Panc1 (cell line): Measurements from ENCODE around the gene RRP9. TPM values are rescaled to one million over a fixed set of nuclear protein-coding genes. Genes with fewer than 3 reads are reported as not detected.

Source experiments
- ATAC-seq: fragments of 200-7000 bp; cut with Tn5 transposase; 2 replicates; pipeline ENCODE4 v1.9.1; 2020; ENCODE audit warnings: mild to moderate bottlenecking, moderate library complexity
- BruUV-seq: library from RNA; stranded (reverse); fragments of 400-500 nt; replicated peaks from 2 replicates; lab custom pipeline; 2021; lab: Mats Ljungman, UMichigan
- CTCF ChIA-PET: fragments of 300-600 bp; sonication (Branson Sonifier 250); formaldehyde crosslinking; loops from one replicate; lab custom pipeline; 2022; ENCODE audit warnings: antibody characterized with exemption; lab: Charles Lee
- POLR2A ChIA-PET: fragments of 300-600 bp; sonication (Branson Sonifier 250); formaldehyde crosslinking; loops from one replicate; lab custom pipeline; 2022; ENCODE audit warnings: antibody characterized with exemption; lab: Charles Lee
- DNase-seq: peaks from one replicate; pipeline ENCODE4 v3.0.0-alpha.2; 2010; ENCODE audit warnings: low read depth, low spot score
- H3K27ac ChIP-seq: 2 replicates; pipeline ENCODE4 v1.5.1; 2011; ENCODE audit warnings: mild to moderate bottlenecking, low read length, inconsistent platforms
- H3K27me3 ChIP-seq: fragments of 200-500 bp; sonication (Bioruptor generic); 2 replicates; pipeline ENCODE4 v1.6.0; 2014; ENCODE audit warnings: low read length, inconsistent platforms; ENCODE audit not compliant: control insufficient read depth, insufficient read depth
- H3K36me3 ChIP-seq: fragments of 200-500 bp; sonication (Bioruptor generic); 2 replicates; pipeline ENCODE4 v1.5.1; 2014; ENCODE audit warnings: inconsistent platforms, mild to moderate bottlenecking, low read length, moderate library complexity; ENCODE audit not compliant: control insufficient read depth, insufficient read depth
- H3K4me1 ChIP-seq: 2 replicates; pipeline ENCODE4 v1.5.1; 2011; ENCODE audit warnings: inconsistent platforms, mild to moderate bottlenecking, low read length, moderate library complexity; ENCODE audit not compliant: control insufficient read depth, insufficient read depth
- H3K4me3 ChIP-seq, 2 experiments: 2 replicates each; pipeline ENCODE4 v1.5.1; 2011 to 2012; ENCODE audit warnings: low read depth in 2 of 2, low read length in 2 of 2, mild to moderate bottlenecking in 2 of 2, inconsistent platforms in 1 of 2, moderate library complexity in 1 of 2
- H3K9me3 ChIP-seq: fragments of 200-500 bp; sonication (Bioruptor generic); 2 replicates; pipeline ENCODE4 v1.5.1; 2014; ENCODE audit warnings: low read depth, mild to moderate bottlenecking, inconsistent platforms, low read length, moderate library complexity; ENCODE audit not compliant: control insufficient read depth, insufficient read depth
- POLR2AphosphoS5 ChIP-seq: IDR thresholded peaks from 2 replicates; pipeline ENCODE4 v1.6.1; 2012; ENCODE audit warnings: mild to moderate bottlenecking, low read depth, low read length, moderate library complexity
- SIN3A ChIP-seq: IDR thresholded peaks from 2 replicates; pipeline ENCODE4 v1.6.1; 2012; ENCODE audit warnings: low read depth, mild to moderate bottlenecking, low read length, moderate library complexity, borderline replicate concordance; ENCODE audit not compliant: insufficient read depth
- TCF7L2 ChIP-seq: IDR thresholded peaks from 2 replicates; pipeline ENCODE4 v1.6.1; 2011; ENCODE audit warnings: mild to moderate bottlenecking, low read depth, low read length, inconsistent platforms
- in situ Hi-C: cut with HindIII; loops from 2 replicates; pipeline ENCODE4 v1.10.0; 2016; ENCODE audit warnings: low sequenced_read_pairs, low pct_unique_long_range_greater_than_20kb
- intact Hi-C: fragments of 100-400 bp; cut with micrococcal nuclease; formaldehyde crosslinking; loops from one replicate; pipeline ENCODE4 v1.10.0; 2022; ENCODE audit not compliant: unreplicated experiment
- total RNA-seq: library from RNA; stranded (reverse); gene quantifications from one replicate; pipeline ENCODE4 v1.2.1, GENCODE V29; 2021; ENCODE audit not compliant: unreplicated experiment
- TF ChIP-seq, protein P1 (sequence below): fragments of 450-650 bp; IDR thresholded peaks from 2 replicates; pipeline ENCODE4 v1.5.1; 2017; ENCODE audit warnings: mild to moderate bottlenecking
- TF ChIP-seq, protein P2 (sequence below), 2 experiments: IDR thresholded peaks; 2 replicates each; pipeline ENCODE4 v1.6.1; 2011 to 2012; ENCODE audit warnings: low read depth in 2 of 2, control low read depth in 1 of 2, low read length in 1 of 2, mild to moderate bottlenecking in 1 of 2, moderate library complexity in 1 of 2; ENCODE audit not compliant: insufficient read depth in 1 of 2

RRP9 gene
- total RNA-seq, 1 experiment from 2014 or later = 54.5 TPM

DNA sequence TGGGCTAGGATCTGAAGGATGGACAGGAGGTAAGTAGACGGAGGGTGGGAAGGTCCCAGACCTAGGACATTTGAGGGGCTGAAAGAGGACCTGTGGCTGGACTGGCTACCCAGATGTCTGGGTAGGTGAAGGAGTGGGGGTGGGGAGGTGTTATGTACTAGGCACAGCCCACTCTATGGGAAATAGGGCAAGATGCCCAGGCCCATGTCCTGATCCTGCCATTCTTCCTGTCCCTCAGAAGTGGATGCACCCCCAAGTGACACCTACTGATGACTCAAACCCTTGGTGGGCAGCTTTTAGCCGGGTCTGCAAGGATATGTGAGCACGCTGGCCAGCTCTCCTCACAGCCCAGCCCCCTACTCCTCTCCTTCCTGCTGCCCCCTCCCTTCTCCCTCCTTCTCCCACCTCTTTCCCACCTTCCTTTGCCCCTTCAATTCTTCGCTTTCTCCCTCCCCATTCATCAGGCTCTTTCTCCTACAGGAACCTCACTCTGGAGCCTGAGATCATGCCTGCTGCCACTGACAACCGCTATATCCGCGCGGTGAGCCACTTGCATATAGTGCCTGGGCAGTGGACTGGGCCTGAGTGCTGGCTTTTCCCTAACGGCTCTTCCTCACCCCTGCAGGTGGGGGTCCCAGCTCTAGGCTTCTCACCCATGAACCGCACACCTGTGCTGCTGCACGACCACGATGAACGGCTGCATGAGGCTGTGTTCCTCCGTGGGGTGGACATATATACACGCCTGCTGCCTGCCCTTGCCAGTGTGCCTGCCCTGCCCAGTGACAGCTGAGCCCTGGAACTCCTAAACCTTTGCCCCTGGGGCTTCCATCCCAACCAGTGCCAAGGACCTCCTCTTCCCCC lies 46.8 kb upstream of the RRP9 start:
- intact Hi-C loops (no loop called here), in situ Hi-C loops (no loop called here)
- no TSS peak for BruUV-seq
- POLR2A ChIA-PET = no interaction called here
- no peaks in the 10 kb centered on the region for H3K9me3 ChIP-seq
- no peak overlapping the region for H3K4me3 ChIP-seq
- no peaks in the 10 kb centered on the region for H3K36me3 ChIP-seq
- H3K27me3 ChIP-seq = no peaks in the 10 kb centered on the region
- DNase-seq = no peak
- no peak overlapping the region for H3K27ac ChIP-seq
- no peak for TF ChIP-seq TCF7L2
- TF ChIP-seq SIN3A = no peak
- CTCF ChIA-PET = no interaction called here
- ATAC-seq = no peak
- H3K4me1 ChIP-seq = peaks cover 6% of the 10 kb centered on the region

DNA sequence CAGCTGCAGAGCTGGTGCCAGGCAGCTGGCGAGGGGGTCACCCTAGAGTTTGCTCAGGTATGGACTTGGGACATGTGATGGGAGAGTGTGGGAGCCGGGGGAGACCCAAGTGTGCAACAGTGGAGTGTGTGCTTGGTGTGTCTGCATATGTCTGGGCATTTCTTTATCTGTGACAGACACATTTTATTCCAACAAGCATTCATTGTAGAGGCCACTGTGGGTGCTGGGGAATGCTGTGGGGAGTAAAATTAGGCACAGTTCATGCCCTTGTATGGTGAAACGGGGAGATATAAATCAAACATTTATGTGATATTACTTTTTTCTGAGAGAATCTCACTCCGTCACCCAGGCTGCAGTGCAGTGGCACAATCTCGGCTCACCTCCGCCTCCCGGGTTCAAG lies 45.9 kb upstream of the RRP9 start:
- Histone ChIP-seq H3K9me3 (no peaks in the 10 kb centered on the region), H3K4me3 (no peak overlapping the region), H3K27ac (no peak overlapping the region), H3K27me3 (no peaks in the 10 kb centered on the region), H3K4me1 (peaks cover 3% of the 10 kb centered on the region; the same call in 1 of the 2 replicates), H3K36me3 (no peaks in the 10 kb centered on the region)
- DNase-seq (no peak), ATAC-seq (no peak)
- CTCF ChIA-PET = no interaction called here
- no TSS peak for BruUV-seq
- POLR2A ChIA-PET = no interaction called here
- intact Hi-C loops = no loop called here
- TF ChIP-seq SIN3A (no peak), POLR2AphosphoS5 (no peak), TCF7L2 (no peak)
- TF ChIP-seq, protein P1, sequence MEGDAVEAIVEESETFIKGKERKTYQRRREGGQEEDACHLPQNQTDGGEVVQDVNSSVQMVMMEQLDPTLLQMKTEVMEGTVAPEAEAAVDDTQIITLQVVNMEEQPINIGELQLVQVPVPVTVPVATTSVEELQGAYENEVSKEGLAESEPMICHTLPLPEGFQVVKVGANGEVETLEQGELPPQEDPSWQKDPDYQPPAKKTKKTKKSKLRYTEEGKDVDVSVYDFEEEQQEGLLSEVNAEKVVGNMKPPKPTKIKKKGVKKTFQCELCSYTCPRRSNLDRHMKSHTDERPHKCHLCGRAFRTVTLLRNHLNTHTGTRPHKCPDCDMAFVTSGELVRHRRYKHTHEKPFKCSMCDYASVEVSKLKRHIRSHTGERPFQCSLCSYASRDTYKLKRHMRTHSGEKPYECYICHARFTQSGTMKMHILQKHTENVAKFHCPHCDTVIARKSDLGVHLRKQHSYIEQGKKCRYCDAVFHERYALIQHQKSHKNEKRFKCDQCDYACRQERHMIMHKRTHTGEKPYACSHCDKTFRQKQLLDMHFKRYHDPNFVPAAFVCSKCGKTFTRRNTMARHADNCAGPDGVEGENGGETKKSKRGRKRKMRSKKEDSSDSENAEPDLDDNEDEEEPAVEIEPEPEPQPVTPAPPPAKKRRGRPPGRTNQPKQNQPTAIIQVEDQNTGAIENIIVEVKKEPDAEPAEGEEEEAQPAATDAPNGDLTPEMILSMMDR = no peak
- TF ChIP-seq, protein P2, sequence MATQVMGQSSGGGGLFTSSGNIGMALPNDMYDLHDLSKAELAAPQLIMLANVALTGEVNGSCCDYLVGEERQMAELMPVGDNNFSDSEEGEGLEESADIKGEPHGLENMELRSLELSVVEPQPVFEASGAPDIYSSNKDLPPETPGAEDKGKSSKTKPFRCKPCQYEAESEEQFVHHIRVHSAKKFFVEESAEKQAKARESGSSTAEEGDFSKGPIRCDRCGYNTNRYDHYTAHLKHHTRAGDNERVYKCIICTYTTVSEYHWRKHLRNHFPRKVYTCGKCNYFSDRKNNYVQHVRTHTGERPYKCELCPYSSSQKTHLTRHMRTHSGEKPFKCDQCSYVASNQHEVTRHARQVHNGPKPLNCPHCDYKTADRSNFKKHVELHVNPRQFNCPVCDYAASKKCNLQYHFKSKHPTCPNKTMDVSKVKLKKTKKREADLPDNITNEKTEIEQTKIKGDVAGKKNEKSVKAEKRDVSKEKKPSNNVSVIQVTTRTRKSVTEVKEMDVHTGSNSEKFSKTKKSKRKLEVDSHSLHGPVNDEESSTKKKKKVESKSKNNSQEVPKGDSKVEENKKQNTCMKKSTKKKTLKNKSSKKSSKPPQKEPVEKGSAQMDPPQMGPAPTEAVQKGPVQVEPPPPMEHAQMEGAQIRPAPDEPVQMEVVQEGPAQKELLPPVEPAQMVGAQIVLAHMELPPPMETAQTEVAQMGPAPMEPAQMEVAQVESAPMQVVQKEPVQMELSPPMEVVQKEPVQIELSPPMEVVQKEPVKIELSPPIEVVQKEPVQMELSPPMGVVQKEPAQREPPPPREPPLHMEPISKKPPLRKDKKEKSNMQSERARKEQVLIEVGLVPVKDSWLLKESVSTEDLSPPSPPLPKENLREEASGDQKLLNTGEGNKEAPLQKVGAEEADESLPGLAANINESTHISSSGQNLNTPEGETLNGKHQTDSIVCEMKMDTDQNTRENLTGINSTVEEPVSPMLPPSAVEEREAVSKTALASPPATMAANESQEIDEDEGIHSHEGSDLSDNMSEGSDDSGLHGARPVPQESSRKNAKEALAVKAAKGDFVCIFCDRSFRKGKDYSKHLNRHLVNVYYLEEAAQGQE (IDR thresholded peaks at IDR 0.05; ENCODE audit: insufficient read depth in 1 of 2, low read depth in 2 of 2, low read length in 1 of 2) = no peak
- in situ Hi-C loops = no loop called here
